Activated CD8-positive, alpha-beta memory T cell treated with anti-CD3 and anti-CD28 coated beads, Interleukin-2, amount 50 U/mL, for 24 hours (primary cell): ENCODE results near the gene FDX1.
"Not testable (repeated sequence)": the region's sequence is repeated elsewhere in the genome, so short reads cannot be mapped to it uniquely, and the experiment has no call there.

Experiments
- DNase-seq: peaks from one replicate; pipeline ENCODE4 v3.0.0-alpha.2; 2020; ENCODE audit errors: extremely low read depth

The FDX1 gene

GRCh38 chr11:110429731-110430266, at the start of gene FDX1:
Gene FDX1, plus strand, starts transcription at chr11:110429948. Its CDS starts 173 bp downstream, at chr11:110430121.
- DNase-seq: peak; percentile 54

GRCh38 chr11:110380836-110381622, 48.7 kb upstream of the FDX1 start:
- DNase-seq: no peak

GRCh38 chr11:110388231-110388630, 41.5 kb upstream of the FDX1 start:
- DNase-seq: not testable (repeated sequence)

GRCh38 chr11:110389965-110390364, 39.8 kb upstream of the FDX1 start:
- DNase-seq: no peak

- no peak for DNase-seq
Measured at GRCh38 chr11:110392056-110392455, 37.7 kb upstream of the FDX1 start.

GRCh38 chr11:110397668-110398286, 32.0 kb upstream of the FDX1 start:
- DNase-seq: not testable (repeated sequence)

DNA sequence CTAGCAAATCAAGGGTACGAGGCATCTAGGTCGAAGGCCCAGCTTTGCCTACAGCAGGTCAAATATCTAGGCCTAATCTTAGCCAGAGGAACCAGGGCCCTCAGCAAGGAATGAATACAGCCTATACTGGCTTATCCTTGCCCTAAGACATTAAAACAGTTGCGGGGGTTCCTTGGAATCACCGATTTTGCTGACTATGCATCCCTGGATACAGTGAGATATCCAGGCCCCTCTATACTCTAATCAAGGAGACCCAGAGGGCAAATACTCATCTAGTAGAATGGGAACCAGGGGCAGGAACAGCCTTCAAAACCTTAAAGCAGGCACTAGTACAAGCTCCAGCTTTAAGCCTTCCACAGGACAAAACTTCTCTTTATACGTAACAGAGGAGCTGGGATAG, 26.2 kb upstream of the FDX1 start:
- not testable (repeated sequence) for DNase-seq

DNA sequence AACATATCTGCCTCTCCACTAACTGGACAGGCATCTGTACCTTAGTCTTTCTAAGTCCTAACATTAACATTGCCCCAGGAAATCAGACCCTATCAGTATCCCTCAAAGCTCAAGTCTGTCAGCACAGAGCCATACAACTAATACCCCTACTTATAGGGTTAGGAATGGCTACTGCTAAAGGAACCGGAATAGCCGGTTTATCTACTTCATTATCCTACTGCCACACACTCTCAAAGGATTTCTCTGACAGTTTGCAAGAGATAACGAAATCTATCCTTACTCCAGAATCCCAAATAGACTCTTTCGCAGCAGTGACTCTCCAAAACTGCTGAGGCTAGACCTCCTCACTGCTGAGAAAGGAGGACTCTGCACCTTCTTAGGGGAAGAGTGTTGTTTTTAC, 24.1 kb upstream of the FDX1 start:
- DNase-seq: not testable (repeated sequence)

DNA sequence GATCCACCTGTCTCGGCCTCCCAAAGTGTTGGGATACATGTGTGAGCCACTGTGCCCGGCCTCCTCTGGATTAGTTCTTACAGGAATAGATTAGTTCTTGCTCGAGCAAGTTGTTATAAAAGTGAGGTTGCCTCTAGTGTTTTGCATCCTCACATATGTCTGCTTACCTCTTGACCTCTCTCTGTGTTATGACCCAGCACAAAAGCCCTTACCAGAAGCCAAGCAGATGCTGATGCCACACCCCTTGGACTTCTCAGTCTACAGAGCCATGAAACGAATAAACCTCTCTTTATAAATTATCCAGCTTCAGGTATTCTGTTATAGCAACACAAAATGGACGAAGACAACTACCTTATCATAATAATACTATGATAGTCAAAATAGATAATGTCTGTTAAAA, 22.4 kb upstream of the FDX1 start:
- no peak for DNase-seq

- DNase-seq: no peak
Measured at GRCh38 chr11:110409174-110409573, 20.6 kb upstream of the FDX1 start.

- DNase-seq: no peak
Measured at GRCh38 chr11:110410651-110411050, 19.1 kb upstream of the FDX1 start.

DNA sequence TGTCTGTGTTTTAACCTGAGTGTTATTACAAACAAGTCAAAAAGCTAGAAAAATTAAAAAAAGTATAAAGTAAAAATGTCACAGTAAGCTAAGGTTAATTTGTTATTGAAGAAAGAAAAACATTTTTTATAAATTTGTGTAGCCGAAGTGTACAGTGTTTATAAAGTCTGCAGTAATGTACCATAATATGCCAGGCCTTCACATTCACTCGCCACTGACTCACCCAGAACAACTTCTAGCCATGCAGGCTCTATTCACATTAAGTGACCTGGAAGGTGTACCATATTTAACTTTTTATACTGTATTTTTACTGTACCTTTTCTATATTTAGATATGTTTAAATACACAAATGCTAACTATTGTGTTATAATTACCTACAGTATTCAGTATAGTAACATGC, 14.7 kb upstream of the FDX1 start:
- DNase-seq: no peak

DNA sequence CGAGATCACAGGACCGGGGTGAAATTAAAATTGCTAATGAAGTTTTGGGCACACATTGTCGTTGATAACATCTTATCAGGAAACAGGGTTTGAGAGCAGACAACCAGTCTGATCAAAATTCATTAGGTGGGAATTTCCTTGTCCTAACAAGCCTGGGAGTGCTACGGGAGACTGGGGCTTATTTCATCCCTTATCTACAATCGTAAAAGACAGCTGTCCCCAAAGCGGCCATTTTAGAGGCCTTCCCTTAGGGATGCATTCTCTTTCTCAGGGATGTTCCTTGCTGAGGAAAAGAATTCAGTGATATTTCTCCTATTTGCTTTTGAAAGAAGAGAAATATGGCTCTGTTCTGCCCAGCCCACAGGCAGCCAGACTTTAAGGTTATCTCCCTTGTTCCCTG, 8.1 kb upstream of the FDX1 start:
- DNase-seq: not testable (repeated sequence)

DNA sequence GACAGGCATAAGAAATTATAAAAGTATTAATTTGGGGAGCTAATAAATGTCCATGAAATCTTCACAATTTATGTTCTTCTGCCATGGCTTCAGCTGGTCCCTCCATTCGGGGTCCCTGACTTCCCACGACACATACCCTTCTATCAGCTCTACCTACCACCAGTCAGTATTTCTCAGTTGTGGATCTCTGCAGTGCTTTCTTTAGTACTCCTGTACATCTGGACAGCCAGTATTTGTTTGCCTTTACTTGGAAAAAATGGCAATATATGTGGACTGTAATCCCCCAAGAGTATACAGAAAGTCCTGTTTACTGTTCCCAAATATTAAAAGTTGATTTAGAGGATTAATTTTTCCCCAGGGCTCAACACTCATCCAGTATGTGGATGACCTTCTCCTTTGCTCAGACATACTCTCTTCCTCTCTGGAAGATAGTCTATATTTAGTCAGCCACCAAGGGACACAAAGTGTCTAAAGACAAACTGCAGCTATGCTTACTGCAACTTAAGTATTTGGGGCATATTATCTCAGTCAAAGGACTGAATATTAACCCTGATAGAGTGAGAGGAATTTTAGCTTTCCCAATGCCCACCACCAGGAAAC, 7.3 kb upstream of the FDX1 start:
- no peak for DNase-seq

- DNase-seq: no peak
Measured at GRCh38 chr11:110424775-110425444, 4.8 kb upstream of the FDX1 start.

GRCh38 chr11:110425751-110426545, 3.8 kb upstream of the FDX1 start:
- DNase-seq: no peak

DNA sequence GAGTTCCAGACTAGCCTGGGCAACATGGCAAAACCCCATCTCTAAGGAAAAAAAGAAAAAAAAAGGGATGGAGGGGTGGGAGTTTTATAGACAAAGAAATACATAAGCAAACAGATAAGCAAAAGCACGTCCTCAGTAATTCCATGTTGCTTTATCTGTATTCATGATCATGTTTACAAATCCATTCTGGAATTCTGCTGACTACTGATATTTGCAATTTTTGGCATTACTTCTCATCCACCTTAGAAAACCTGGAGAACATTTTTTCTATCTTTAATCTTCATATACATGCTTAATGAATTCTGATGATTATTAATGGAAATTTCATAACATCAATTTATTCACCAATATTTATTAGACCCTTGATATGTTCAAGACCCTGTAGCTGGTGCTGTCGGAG, 1.7 kb upstream of the FDX1 start:
- no peak for DNase-seq

DNA sequence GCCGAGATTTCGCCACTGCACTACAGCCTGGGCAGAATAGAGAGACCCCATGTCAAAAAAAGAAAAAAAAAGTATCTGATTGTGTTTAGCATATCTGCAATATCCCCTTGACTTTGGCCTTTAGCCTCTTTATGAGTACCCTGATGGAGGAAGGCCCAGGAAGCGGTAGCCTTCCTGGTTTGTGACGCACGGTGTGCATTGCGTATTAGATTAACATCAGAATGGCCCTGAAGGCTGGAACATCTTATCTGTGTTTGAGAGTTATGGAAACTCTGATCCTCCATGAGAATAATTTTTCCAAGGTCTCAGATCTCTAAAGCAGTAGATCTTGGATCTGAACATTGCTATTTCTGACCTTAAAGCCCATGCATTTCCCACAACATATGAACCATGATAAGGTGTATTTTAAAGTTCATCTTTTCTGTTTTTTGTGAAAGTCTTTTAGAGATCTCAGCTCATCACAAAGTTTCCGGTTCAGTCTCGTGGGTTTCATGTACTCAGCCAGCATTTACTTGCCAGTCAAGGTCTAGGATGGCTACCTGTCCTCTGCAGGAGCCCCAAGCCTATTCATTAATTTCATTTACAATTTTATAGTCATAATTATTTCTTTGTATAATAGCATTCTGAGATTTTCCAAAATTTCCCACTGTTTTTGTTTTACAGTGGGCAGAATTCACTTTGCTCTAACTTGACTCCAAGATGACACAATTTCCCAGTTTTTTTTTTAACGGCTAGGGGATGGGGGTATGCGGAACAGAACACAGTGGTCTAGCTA, 605 bp upstream of the FDX1 start:
- DNase-seq: no peak

DNA sequence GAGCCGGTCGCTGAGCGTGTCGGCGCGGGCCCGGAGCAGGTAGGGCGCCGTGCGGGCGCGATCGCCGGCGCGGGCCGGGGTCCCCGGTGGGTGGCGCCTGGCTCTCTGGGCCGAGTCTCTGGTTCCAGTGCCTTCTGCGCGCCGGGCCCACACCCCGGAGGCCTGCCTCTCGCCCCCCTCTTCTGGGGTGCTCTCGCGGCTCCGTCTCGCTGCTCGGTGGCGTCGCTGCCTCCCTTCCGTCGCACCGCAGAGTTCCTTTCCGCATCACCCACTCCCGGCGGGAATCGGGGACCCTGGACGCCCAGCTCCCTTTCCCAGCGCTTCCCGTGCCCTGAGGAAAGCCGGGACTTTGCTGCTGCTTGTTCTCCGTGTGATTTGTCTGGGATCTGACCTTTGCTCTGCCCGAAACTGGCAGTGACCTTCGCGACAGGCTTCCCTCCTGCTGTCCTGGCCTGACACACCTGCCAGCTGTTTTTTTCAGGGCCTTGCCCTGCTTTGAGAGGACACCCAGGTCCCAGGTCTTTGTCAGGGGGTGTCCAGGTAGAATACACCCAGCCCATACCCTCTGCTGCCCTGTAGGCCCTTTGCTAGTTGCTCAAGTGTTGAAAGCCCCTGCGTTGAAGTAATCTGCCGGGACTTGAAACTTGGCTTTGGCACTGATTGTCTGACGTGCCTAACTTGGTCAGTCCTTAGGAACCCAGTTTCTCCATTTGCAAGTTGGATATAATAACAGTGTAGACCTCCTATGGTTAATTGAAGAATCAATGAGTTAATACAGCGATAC, 711 bp downstream of the FDX1 start:
- no peak for DNase-seq
